ENCODE data around the gene IQCM.

Gene IQCM

GRCh38 chr4:149549911-149550310 is 265.7 kb downstream of the IQCM start:
- Histone ChIP-seq H4K20me1 (ENCODE audit: insufficient read depth, low read length, poor library complexity, severe bottlenecking) (no peaks in the 10 kb centered on the region), H3K9me2 (replicated peaks; ENCODE audit: low read depth, low read length) (no peaks in the 10 kb centered on the region), H3K9ac (ENCODE audit: low read depth, low read length, poor library complexity, severe bottlenecking) (no peak overlapping the region), H3K4me3 (ENCODE audit: low read length, poor library complexity, severe bottlenecking) (no peak overlapping the region), H3K4me1 (ENCODE audit: insufficient read depth, low read length, poor library complexity, severe bottlenecking) (no peaks in the 10 kb centered on the region), H3K4me2 (ENCODE audit: low read depth, low read length, poor library complexity, severe bottlenecking) (no peak overlapping the region), H3K27me3 (ENCODE audit: insufficient read depth, low read length, poor library complexity, severe bottlenecking) (no peaks in the 10 kb centered on the region), H3K9me3 (ENCODE audit: insufficient read depth, low read depth, low read length) (0 out of 2 replicates have a peak, but pooled peaks cover 4% of the 10 kb centered on the region), H3K79me2 (ENCODE audit: insufficient read depth, low read length) (no peaks in the 10 kb centered on the region), H2AFZ (ENCODE audit: low read length) (no peak overlapping the region), H3F3A (ENCODE audit: low read depth) (no peaks in the 10 kb centered on the region), H3K36me3 (ENCODE audit: insufficient read depth, low read length) (no peaks in the 10 kb centered on the region)
- TF ChIP-seq EZH2phosphoT487 (IDR thresholded peaks at IDR 0.05; ENCODE audit: borderline replicate concordance) (no peak), CTCF (conservative IDR thresholded peaks at IDR 0.05; ENCODE audit: low read length) (peak; percentile 54)

DNA sequence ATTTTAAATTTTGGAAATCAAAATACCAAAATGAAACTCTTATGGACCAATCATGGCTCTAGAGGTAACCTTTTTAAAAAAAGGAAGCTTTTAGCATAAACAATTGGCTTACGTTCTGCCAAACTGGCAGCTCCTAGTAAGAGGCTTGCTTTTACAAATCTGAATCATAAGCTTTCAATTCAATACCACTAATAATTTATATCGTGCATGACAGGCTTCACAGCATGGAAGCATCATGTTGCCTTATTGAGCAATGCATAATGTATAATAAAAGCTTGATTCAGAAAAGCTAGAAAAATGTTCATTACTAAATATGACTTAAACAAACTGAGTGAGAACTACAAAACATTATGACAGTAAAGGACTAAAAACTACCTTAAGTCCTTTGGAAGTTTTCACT is 280.9 kb downstream of the IQCM start:
- Histone ChIP-seq H4K20me1 (ENCODE audit: insufficient read depth, low read length, poor library complexity, severe bottlenecking) (no peaks in the 10 kb centered on the region), H3K4me1 (ENCODE audit: insufficient read depth, low read length, poor library complexity, severe bottlenecking) (peaks cover under 1% of the 10 kb centered on the region), H3K4me2 (ENCODE audit: low read depth, low read length, poor library complexity, severe bottlenecking) (no peak overlapping the region), H3K9me3 (ENCODE audit: insufficient read depth, low read depth, low read length) (peaks cover 14% of the 10 kb centered on the region; the same call in 1 of the 2 replicates), H3F3A (ENCODE audit: low read depth) (no peaks in the 10 kb centered on the region), H3K36me3 (ENCODE audit: insufficient read depth, low read length) (no peaks in the 10 kb centered on the region), H3K27me3 (ENCODE audit: insufficient read depth, low read length, poor library complexity, severe bottlenecking) (no peaks in the 10 kb centered on the region), H3K79me2 (ENCODE audit: insufficient read depth, low read length) (no peaks in the 10 kb centered on the region), H3K9me2 (replicated peaks; ENCODE audit: low read depth, low read length) (no peaks in the 10 kb centered on the region), H2AFZ (ENCODE audit: low read length) (no peak overlapping the region), H3K4me3 (ENCODE audit: low read length, poor library complexity, severe bottlenecking) (no peak overlapping the region), H3K9ac (ENCODE audit: low read depth, low read length, poor library complexity, severe bottlenecking) (no peak overlapping the region)
- no peak for TF ChIP-seq EZH2phosphoT487 (IDR thresholded peaks at IDR 0.05; ENCODE audit: borderline replicate concordance)
- no peak for TF ChIP-seq CTCF (conservative IDR thresholded peaks at IDR 0.05; ENCODE audit: low read length)

GRCh38 chr4:149531861-149532260 is 283.8 kb downstream of the IQCM start:
- no peaks in the 10 kb centered on the region for H3K27me3 ChIP-seq (ENCODE audit: insufficient read depth, low read length, poor library complexity, severe bottlenecking)
- peaks cover 10% of the 10 kb centered on the region; the same call in 1 of the 2 replicates for H3K9me3 ChIP-seq (ENCODE audit: insufficient read depth, low read depth, low read length)
- H4K20me1 ChIP-seq (ENCODE audit: insufficient read depth, low read length, poor library complexity, severe bottlenecking): no peaks in the 10 kb centered on the region
- H3K36me3 ChIP-seq (ENCODE audit: insufficient read depth, low read length): no peaks in the 10 kb centered on the region
- H3K4me1 ChIP-seq (ENCODE audit: insufficient read depth, low read length, poor library complexity, severe bottlenecking): no peaks in the 10 kb centered on the region
- TF ChIP-seq CTCF (conservative IDR thresholded peaks at IDR 0.05; ENCODE audit: low read length) (no peak), EZH2phosphoT487 (IDR thresholded peaks at IDR 0.05; ENCODE audit: borderline replicate concordance) (no peak)
- H2AFZ ChIP-seq (ENCODE audit: low read length): no peak overlapping the region
- no peaks in the 10 kb centered on the region for H3F3A ChIP-seq (ENCODE audit: low read depth)
- H3K4me3 ChIP-seq (ENCODE audit: low read length, poor library complexity, severe bottlenecking): no peak overlapping the region
- H3K79me2 ChIP-seq (ENCODE audit: insufficient read depth, low read length): no peaks in the 10 kb centered on the region
- no peak overlapping the region for H3K4me2 ChIP-seq (ENCODE audit: low read depth, low read length, poor library complexity, severe bottlenecking)
- H3K9me2 ChIP-seq (replicated peaks; ENCODE audit: low read depth, low read length): no peaks in the 10 kb centered on the region
- H3K9ac ChIP-seq (ENCODE audit: low read depth, low read length, poor library complexity, severe bottlenecking): no peak overlapping the region

All from Loucy (cell line).